AG08395 (cell line): Measurements from ENCODE around the gene DPF1.

Experiments used
- DNase-seq: peaks from one replicate; pipeline ENCODE4 v3.0.0; 2012; ENCODE audit warnings: mixed read lengths, low spot score

Gene DPF1

DNA sequence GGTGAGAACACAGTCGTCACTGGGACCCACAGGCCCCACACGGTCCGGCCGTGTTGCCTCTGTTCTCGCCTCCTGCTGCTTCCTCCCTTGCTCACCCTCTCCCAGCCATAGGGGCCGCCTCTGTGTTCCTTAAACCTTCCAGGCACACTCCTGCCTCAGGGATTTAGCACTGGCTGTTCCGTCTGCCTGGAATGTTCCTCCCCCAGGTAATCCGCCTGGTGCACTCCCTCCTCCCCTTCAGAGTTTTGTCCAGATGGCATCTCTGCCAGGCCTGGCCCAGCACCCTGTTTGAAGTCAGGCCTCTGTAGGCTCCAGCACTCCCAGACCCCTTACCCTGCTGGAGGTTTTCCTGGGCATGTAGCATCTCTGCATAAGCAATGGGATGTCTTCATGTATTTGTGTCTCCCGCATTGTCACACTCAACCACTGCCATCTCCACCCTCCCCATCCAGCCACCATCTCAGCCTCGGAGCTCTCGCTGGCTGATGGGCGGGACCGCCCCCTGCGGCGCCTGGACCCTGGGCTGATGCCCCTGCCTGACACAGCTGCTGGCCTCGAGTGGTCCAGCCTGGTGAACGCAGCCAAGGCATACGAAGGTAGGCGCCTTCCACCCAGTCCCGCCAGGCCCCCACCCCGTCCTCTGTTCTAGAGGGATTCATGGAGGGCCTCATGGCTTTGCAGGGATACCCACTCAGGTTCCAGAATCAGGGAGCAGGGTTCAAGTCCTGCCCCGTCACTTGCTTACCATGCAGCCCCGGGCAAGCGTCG is 25.9 kb downstream of the DPF1 start:
- DNase-seq, result no peak

DNA sequence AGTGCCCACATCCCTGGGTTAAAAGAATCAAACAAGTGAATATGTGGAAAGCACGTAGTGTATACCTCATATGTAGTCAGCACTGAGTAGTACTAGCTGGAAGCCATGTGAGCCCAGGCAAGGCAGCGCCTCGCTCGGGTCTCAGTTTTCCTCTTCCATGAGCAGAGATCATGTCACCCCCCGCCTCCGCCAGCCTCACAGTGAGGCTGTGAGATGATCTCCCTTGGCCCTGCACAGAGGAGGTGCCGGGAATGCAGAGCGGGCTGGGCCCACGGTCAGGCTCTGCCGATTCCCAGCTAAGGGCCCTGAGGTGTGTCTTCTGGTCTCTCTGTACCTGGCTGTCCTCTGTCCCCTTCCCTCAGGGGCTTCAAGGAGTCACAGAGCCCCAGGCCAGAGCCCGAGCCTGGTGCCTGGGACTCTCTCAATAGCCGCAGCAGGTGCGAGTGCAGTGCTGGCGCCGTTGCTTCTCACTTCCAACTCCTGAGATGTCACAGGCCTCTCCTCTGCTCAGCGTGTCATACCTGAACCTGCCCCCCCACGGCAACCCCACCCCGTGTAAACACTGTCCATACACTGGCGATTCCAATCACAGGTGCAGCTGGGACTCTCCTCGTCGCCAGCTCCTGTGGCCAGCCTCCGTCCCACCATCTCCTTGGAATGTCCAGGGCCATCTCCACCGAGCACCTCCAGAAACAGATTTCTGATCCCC is 26.9 kb downstream of the DPF1 start:
- DNase-seq, result no peak

DNA sequence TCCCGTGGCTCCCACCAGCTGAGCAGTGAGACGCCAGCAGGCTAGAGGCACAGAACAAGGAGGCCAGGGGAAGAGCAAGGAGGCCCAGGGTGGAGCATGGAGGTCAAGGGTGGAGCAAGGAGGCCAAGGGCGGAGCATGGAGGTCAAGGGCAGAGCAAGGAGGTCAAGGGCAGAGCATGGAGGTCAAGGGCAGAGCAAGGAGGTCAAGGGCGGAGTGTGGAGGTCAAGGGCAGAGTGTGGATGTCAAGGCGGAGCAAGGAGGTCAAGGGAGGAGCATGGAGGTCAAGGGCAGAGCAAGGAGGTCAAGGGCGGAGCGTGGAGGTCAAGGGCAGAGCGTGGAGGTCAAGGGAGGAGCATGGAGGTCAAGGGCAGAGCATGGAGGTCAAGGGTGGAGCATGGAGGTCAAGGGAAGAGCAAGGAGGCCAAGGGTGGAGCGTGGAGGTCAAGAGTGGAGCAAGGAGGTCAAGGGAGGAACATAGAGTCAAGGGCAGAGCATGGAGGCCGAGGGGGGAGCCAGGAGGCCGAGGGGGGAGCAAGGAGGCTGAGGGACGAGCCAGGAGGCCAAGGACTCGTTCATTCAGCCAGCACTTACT is 27.7 kb downstream of the DPF1 start:
- DNase-seq, result no peak

DNA sequence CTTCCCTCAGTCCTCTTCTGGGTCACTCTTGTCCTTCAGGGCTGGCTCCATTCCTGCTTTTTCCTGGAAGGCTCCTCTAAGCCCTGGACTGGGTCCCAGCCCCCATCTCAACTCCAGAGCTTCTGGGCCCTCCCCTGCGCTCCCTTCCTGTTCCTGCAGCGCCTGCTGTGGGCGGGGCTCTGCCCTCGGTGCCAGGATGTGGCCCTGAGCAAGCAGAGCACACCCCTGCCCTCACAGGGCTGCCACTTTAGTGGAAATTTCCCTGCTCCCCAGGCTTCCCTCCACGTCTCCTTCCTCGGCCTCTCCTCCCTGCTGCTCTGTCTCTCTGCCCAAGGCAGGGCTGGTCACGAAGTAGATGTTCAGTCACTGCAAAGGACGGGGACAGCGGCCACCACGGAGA is 28.8 kb downstream of the DPF1 start:
- DNase-seq, result no peak

- no peak for DNase-seq
These were observed 29.8 kb downstream of the DPF1 start for GRCh38 chr19:38194061-38194701.

GRCh38 chr19:38193445-38193844 is 30.6 kb downstream of the DPF1 start:
- no peak for DNase-seq

- no peak for DNase-seq
These were observed 32.3 kb downstream of the DPF1 start for GRCh38 chr19:38191747-38192146.

DNA sequence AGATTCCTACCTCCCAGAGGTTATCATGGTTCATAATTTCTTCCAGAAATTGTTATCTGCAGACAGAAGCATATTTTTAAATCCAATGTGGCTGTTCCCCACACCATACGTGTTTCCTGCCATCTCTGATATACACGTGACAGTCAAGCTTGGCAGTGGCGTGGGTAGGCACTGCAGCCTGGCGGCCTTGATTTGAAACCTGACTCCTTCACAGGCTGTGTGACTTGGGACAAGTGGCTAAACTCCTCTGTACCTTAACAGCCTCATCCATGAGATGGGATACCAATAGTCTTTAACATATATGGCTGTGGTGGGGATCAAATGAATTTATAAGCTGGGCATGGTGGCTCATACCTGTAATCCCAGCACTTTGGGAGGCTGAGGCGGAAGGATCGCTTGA is 33.2 kb downstream of the DPF1 start:
- DNase-seq, result no peak

GRCh38 chr19:38190061-38190460 is 34.0 kb downstream of the DPF1 start:
- no peak for DNase-seq

DNA sequence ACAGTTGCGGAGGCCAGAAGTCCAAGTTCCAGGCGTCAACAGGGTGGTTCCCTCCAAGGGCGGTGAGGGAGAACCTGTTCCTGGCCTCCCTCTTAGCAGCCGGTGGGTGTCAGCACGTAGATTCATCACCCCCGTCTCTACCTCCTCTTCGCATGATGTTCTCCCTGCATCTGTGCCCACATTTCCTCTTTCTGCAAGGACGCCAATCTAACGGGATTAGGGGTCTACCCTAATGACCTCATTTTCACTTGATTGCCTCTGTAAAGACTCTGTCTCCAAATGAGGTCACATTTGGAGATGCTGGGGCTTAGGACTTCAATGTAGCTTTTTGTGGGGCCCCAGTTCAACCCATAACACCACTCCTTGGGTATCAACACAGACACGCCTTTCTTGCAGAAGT is 38.5 kb downstream of the DPF1 start:
- no peak for DNase-seq

DNA sequence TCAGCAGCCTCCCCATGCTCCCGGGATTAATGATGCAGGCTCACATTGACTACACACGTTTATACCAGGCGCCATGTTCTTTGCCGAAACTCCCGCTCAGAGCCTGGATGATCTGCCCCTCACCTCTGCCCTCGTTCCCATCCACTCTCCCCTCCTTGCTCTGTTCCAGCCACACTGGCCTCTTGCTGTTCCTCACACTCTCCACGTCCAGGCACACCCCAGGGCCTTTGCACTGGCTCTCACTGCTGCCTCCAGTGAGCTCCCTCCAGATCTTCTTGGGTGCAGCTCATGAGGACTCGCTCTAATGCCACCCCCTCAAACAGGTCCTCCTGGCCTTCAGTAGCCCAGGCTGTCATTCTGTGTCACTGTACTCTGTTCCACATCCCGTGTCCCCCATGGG is 39.2 kb downstream of the DPF1 start:
- DNase-seq, result no peak

DNA sequence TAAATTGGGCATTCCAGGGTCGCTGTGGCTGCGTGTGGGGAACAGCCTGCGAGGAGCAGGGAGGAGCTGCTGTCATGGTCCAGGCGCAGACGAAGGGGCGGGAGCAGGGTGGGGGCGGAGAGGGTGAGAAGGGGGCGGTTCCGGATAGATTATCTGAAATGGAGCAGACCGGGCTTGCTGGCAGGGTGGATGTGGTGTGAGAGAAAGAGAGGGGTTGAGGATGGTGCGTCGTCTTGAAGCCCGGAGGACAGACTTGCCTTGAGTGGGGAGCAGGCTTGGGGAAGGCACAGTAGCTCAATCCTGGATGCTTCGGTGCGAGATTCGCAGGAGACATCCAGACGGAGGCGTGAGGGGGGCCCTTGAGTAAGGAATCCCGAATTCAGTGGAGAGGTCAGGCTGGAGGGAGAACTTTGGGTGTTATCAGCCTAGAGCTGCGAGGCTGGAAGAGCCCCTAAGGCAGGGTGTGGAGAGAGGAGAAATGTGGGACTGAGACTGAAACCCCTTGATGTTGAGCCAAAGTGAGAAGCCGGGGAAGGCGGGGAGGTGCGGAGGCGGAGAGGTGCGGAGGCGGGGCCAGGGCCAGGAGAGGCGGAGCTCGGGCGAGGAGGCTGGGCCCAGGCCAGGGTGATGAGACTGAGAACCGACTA is 40.6 kb downstream of the DPF1 start:
- peak; percentile 67 for DNase-seq

GRCh38 chr19:38182536-38183210 is 41.3 kb downstream of the DPF1 start:
- no peak for DNase-seq

DNA sequence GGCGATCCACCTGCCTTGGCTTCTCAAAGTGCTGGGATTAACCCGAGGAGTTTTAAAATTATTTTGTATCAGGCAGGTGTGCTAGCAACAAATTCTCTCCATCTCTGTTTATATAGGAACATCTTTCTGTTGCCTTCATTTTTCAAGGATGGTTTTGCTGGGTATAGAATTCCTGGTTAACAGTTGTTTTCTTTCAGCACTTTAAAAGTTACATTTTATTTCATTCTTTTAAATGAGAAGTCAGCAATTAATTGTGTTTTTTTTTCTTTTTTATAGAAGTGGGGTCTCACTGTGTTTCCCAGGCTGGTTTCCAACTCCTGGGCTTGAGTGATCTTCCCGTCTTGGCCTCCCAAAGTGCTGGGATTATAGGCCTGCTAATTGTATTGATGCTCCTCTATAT is 44.0 kb downstream of the DPF1 start:
- no peak for DNase-seq

GRCh38 chr19:38175422-38175821 is 48.6 kb downstream of the DPF1 start:
- DNase-seq, result no peak

- DNase-seq, result peak; percentile 48
These were observed 50.6 kb downstream of the DPF1 start for GRCh38 chr19:38173291-38174041.

DNA sequence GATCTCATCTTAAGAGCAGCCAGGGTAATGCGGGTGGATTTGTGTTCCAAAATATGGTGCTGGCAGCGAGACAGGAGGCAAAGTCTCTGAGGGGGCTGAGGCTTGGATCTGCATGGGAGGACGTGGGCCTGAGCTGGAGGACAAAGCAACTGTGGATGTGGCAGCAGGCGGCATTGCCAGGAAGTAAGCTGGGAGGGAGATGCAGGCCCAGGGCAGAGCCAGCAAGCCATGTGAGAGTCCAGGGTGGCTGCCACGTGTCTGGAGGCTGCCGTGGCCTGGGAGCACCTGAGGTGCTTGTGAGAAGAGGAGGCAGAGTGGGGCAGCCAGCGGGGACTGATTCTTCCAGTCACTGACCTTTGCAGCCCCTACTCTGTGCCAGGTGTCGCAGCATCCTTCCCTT is 52.0 kb downstream of the DPF1 start:
- no peak for DNase-seq

GRCh38 chr19:38170334-38170733 is 53.7 kb downstream of the DPF1 start:
- no peak for DNase-seq

- DNase-seq, result no peak
These were observed 55.4 kb downstream of the DPF1 start for GRCh38 chr19:38168637-38169036.

DNA sequence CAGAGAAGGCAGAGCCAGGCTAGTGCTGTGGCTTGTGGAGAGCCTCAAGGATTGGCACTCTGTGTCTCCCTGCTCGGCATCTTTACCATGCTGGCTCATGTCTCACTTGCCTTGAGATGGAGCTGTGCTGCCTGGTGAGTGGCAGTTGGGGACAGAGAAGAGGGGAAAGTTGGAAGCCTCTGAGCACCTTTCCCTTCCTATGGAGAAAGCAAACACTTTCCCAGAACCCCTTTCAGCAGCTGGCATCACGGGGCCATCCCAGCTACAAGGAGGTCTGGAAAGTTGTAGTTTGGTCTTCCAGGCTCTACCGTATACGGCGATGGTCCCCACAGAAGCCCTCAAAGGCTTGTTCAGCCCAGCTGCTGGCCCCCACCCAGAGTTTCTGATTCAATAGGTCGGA is 58.7 kb downstream of the DPF1 start:
- DNase-seq, result no peak

DNA sequence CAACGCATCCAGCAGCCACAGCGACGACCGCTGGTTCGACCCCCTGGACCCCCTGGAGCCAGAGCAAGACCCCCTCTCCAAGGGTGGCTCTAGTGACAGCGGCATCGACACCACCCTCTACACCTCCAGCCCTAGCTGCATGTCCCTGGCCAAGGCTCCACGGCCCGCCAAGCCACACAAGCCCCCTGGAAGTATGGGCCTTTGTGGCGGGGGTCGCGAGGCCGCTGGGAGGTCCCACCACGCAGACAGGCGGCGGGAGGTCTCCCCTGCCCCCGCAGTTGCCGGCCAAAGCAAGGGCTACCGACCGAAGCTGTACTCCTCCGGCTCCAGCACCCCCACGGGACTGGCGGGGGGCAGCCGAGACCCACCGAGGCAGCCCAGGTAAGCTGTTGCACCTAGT is 59.5 kb downstream of the DPF1 start:
- DNase-seq, result no peak
